HepG2 (cell line): ENCODE measurements around the gene PRDX5. TPM values are rescaled to one million over a fixed set of nuclear protein-coding genes. Genes with fewer than 3 reads are reported as not detected.

Experiments
- ATAC-seq: fragments of 200-7000 bp; cut with Tn5 transposase; 3 replicates; pipeline ENCODE4 v1.9.1; 2020; ENCODE audit warnings: mild to moderate bottlenecking, moderate library complexity
- BruUV-seq: library from RNA; stranded (reverse); fragments of 400-500 nt; replicated peaks from 2 replicates; lab custom pipeline; 2021; lab: Mats Ljungman, UMichigan
- CTCF ChIA-PET: fragments of 300-600 bp; formaldehyde crosslinking; extraction: SDS; loops from one replicate; lab custom pipeline; 2021; ENCODE audit warnings: low total read pairs, inconsistent platforms, low intra/inter-chr PET ratio; lab: Yijun Ruan, JAX
- POLR2A ChIA-PET: fragments of 350-600 bp; sonication (Branson Sonifier 250); formaldehyde crosslinking; loops from one replicate; lab custom pipeline; 2020; ENCODE audit warnings: antibody characterized with exemption, inconsistent platforms; lab: Yijun Ruan, JAX
- DNase-seq: peaks from one replicate; pipeline ENCODE4 v3.0.0-alpha.2; 2015; ENCODE audit warnings: low spot score
- FAIRE-seq: peaks from 3 replicates; lab custom pipeline; 2011; peaks lifted over from hg19 to GRCh38; lab: Jason Lieb, UNC
- H2AFZ ChIP-seq: one replicate; pipeline ENCODE4 v1.6.1; 2011; ENCODE audit warnings: low read length, inconsistent platforms
- H3K27ac ChIP-seq: fragments of 300-600 bp; 3 replicates; pipeline ENCODE4 v1.8.0; 2011; ENCODE audit warnings: mixed run types, mild to moderate bottlenecking, mixed read lengths, low read length, inconsistent platforms; ENCODE audit not compliant: insufficient read depth; ENCODE audit errors: extremely low read length
- H3K27me3 ChIP-seq, 2 experiments: fragments of 200-600 bp in 1 of 2; 2 replicates in 1 of 2; 3 replicates in 1 of 2; pipeline versions ENCODE4 v1.6.0 to v1.8.0; 2011; ENCODE audit warnings: low read length in 2 of 2, mild to moderate bottlenecking in 2 of 2, moderate library complexity in 2 of 2, inconsistent platforms in 1 of 2; ENCODE audit not compliant: insufficient read depth in 2 of 2, control insufficient read depth in 1 of 2
- H3K36me3 ChIP-seq, 2 experiments: fragments of 200-600 bp in 1 of 2; replicated peaks in 1 of 2; 2 replicates in 1 of 2; 3 replicates in 1 of 2; pipeline versions ENCODE4 v1.5.1 to v1.8.0; 2011; ENCODE audit warnings: low read length in 2 of 2, inconsistent platforms in 1 of 2; ENCODE audit not compliant: insufficient read depth in 2 of 2, control insufficient read depth in 1 of 2
- H3K4me1 ChIP-seq: 2 replicates; pipeline ENCODE4 v1.5.1; 2012; ENCODE audit warnings: low read length, inconsistent platforms; ENCODE audit not compliant: insufficient read depth
- H3K4me2 ChIP-seq: 2 replicates; pipeline ENCODE4 v1.6.0; 2011; ENCODE audit warnings: low read depth, low read length, inconsistent platforms
- H3K4me3 ChIP-seq, 3 experiments: fragments of 200-600 bp in 1 of 3; sonication (generic), shearing (Covaris generic) in 1 of 3; replicated peaks in 1 of 3; 2 replicates each; pipeline ENCODE4 v1.5.1; 2011 to 2016; ENCODE audit warnings: low read length in 3 of 3, inconsistent platforms in 2 of 3, low read depth in 2 of 3, mild to moderate bottlenecking in 2 of 3, control low read depth in 1 of 3, mixed read lengths in 1 of 3; ENCODE audit not compliant: insufficient read depth in 1 of 3
- H3K79me2 ChIP-seq: one replicate; pipeline ENCODE4 v1.6.1; 2011; ENCODE audit warnings: low read length, inconsistent platforms; ENCODE audit not compliant: insufficient read depth
- H3K9ac ChIP-seq: 2 replicates; pipeline ENCODE4 v1.6.0; 2011; ENCODE audit warnings: mild to moderate bottlenecking, low read depth, low read length, inconsistent platforms; ENCODE audit not compliant: insufficient read depth
- H3K9me3 ChIP-seq: 2 replicates; pipeline ENCODE4 v1.5.1; 2012; ENCODE audit warnings: mild to moderate bottlenecking, low read length
- H4K20me1 ChIP-seq: 2 replicates; pipeline ENCODE4 v1.6.0; 2011; ENCODE audit warnings: inconsistent platforms, mild to moderate bottlenecking, low read length, moderate library complexity; ENCODE audit not compliant: insufficient read depth
- HNF4G ChIP-seq, 2 experiments: sonication (generic) in 1 of 2; formaldehyde crosslinking in 1 of 2; IDR thresholded peaks; 2 replicates each; pipeline versions ENCODE4 v1.4.0 to v1.6.1; 2011 to 2020; ENCODE audit warnings: borderline replicate concordance in 2 of 2, low read depth in 2 of 2, mild to moderate bottlenecking in 2 of 2, low read length in 1 of 2, missing genetic modification reagents in 1 of 2, moderate library complexity in 1 of 2
- HNRNPLL ChIP-seq: fragments of 200-400 bp; formaldehyde crosslinking; IDR thresholded peaks from 2 replicates; pipeline ENCODE4 v1.6.1; 2017; ENCODE audit warnings: mild to moderate bottlenecking, low read depth, low read length; ENCODE audit not compliant: poor library complexity, severe bottlenecking
- NFE2L1 ChIP-seq: sonication (generic); formaldehyde crosslinking; IDR thresholded peaks from 2 replicates; pipeline ENCODE4 v1.4.0; 2020; ENCODE audit warnings: missing genetic modification reagents, mild to moderate bottlenecking, borderline replicate concordance
- PAWR ChIP-seq: sonication (generic); formaldehyde crosslinking; IDR thresholded peaks from 2 replicates; pipeline ENCODE4 v1.4.0; 2020; ENCODE audit warnings: missing genetic modification reagents, mild to moderate bottlenecking, borderline replicate concordance
- RBFOX2 ChIP-seq: fragments of 200-400 bp; formaldehyde crosslinking; IDR thresholded peaks from 2 replicates; pipeline ENCODE4 v1.6.1; 2017; ENCODE audit warnings: low read depth, mild to moderate bottlenecking, low read length
- RNF219 ChIP-seq: sonication (generic); formaldehyde crosslinking; IDR thresholded peaks from 2 replicates; pipeline ENCODE4 v1.5.0; 2020; ENCODE audit warnings: mild to moderate bottlenecking, missing genetic modification reagents
- ZNF446 ChIP-seq: sonication (generic); formaldehyde crosslinking; IDR thresholded peaks from 2 replicates; pipeline ENCODE4 v1.5.0; 2020; ENCODE audit warnings: mild to moderate bottlenecking, missing genetic modification reagents
- ZSCAN29 ChIP-seq: sonication (generic); formaldehyde crosslinking; conservative IDR thresholded peaks from 2 replicates; pipeline ENCODE4 v1.4.0; 2020; ENCODE audit warnings: mild to moderate bottlenecking, missing genetic modification reagents
- WGBS: methylation state at CpG from one replicate; pipeline ENCODE4 v1.1.6; 2017; ENCODE audit warnings: low lambda C conversion rate; 5-methylcytosine and 5-hydroxymethylcytosine counted together
- in situ Hi-C: cut with HindIII; loops from 2 replicates; pipeline ENCODE4 v1.10.0; 2017; ENCODE audit warnings: low pct_unique_long_range_greater_than_20kb; ENCODE audit not compliant: extremely low pct_ligation_motif_present
- intact Hi-C: fragments of 100-400 bp; cut with micrococcal nuclease; formaldehyde crosslinking; loops from one replicate; pipeline ENCODE4 v1.10.0; 2022; ENCODE audit not compliant: unreplicated experiment
- polyA plus RNA-seq, 8 experiments: library from polyadenylated mRNA; depleted of rRNA in 3 of 8; stranded (reverse) in 7 of 8; unstranded in 1 of 8; fragments of >200 nt; fragmentation: Illumina TruSeq in 4 of 8; extraction: Trizol in 4 of 8; gene quantifications; 2 replicates each; pipeline versions ENCODE4 v1.2.1 to v1.2.3, GENCODE V29; 2011 to 2016; ENCODE audit warnings: low read depth in 4 of 8, missing spikeins in 1 of 8, mixed read lengths in 1 of 8; ENCODE audit not compliant: insufficient read depth in 1 of 8
- total RNA-seq, 5 experiments: library from RNA; depleted of rRNA; stranded (reverse); fragments of >200 nt; fragmentation: Illumina TruSeq; extraction: Trizol; gene quantifications; 2 replicates each; pipeline ENCODE4 v1.2.3, GENCODE V29; 2016; ENCODE audit warnings: low read depth in 1 of 5

Gene PRDX5
- total and polyA plus RNA-seq, 2 of the 13 experiments (the other 11 are each of a cell fraction or from before 2014, with no cell fraction given), result 215 to 311 TPM

- Histone ChIP-seq H3K27ac (no peak overlapping the region), H3K9ac (no peak overlapping the region), H3K4me1 (peaks cover 22% of the 10 kb centered on the region), H2AFZ (no peak overlapping the region), H3K4me2 (no peak overlapping the region), H3K27me3 (no peaks in the 10 kb centered on the region), H3K4me3 (no peak overlapping the region), H3K36me3 (peaks cover 2 to 7% of the 10 kb centered on the region in 2 experiments; a peak in 1 of 5 replicates), H3K79me2 (peaks cover 9% of the 10 kb centered on the region), H4K20me1 (no peaks in the 10 kb centered on the region), H3K9me3 (no peaks in the 10 kb centered on the region)
- WGBS, result 98% methylated on average over 5 of the region's 17 CpGs
- FAIRE-seq (no peak), ATAC-seq (no peak), DNase-seq (no peak)
- intact Hi-C loops (no loop called here), in situ Hi-C loops (no loop called here)
- ChIA-PET POLR2A (no interaction called here), CTCF (no interaction called here)
- no TSS peak for BruUV-seq
- peak; percentile 6 for TF ChIP-seq HNRNPLL
- no peak for TF ChIP-seq PAWR (CRISPR knock-in tag)
- TF ChIP-seq NFE2L1 (CRISPR knock-in tag), result no peak
- no peak for TF ChIP-seq HNF4G (IDR thresholded peaks at IDR 0.05; ENCODE audit: borderline replicate concordance, low read depth, low read length)
- no peak for TF ChIP-seq HNF4G (CRISPR knock-in tag; IDR thresholded peaks at IDR 0.05; ENCODE audit: borderline replicate concordance, low read depth)
- TF ChIP-seq RBFOX2, result 0 out of 2 replicates have a peak, but pooled peaks have one; percentile 36
- no peak for TF ChIP-seq ZNF446
- TF ChIP-seq ZSCAN29 (CRISPR knock-in tag), result no peak
- TF ChIP-seq RNF219 (CRISPR knock-in tag), result no peak
Measured at GRCh38 chr11:64276653-64277431, 41.1 kb upstream of the PRDX5 start.
